ENCODE measurements around the gene OR4E1.

DNA sequence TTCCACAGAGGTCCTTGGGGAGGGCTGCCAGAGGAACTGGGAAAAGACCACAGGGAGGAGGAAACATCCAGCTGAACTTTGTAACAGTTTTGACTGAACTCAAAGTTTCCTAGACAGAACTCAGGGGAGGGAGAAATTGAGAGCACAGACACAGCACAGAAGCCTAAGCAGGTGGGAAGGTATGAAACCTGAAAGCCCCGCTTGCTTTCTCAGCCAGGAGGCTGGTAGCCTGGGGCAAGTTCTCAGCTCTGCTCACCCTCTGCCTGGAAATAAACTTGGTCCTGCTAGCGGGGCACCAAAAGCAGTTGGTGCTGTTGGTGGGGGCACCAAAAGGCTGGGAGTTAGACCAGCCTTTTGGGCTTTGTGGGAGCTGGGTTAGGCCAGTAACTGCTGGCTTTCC, 25.9 kb upstream of the OR4E1 start:
- TF ChIP-seq, protein P1, sequence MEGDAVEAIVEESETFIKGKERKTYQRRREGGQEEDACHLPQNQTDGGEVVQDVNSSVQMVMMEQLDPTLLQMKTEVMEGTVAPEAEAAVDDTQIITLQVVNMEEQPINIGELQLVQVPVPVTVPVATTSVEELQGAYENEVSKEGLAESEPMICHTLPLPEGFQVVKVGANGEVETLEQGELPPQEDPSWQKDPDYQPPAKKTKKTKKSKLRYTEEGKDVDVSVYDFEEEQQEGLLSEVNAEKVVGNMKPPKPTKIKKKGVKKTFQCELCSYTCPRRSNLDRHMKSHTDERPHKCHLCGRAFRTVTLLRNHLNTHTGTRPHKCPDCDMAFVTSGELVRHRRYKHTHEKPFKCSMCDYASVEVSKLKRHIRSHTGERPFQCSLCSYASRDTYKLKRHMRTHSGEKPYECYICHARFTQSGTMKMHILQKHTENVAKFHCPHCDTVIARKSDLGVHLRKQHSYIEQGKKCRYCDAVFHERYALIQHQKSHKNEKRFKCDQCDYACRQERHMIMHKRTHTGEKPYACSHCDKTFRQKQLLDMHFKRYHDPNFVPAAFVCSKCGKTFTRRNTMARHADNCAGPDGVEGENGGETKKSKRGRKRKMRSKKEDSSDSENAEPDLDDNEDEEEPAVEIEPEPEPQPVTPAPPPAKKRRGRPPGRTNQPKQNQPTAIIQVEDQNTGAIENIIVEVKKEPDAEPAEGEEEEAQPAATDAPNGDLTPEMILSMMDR (IDR thresholded peaks at IDR 0.05), result no peak
- no peak for TF ChIP-seq POLR2A (IDR thresholded peaks at IDR 0.05; ENCODE audit: low read depth)
- no peak for TF ChIP-seq EP300 (IDR thresholded peaks at IDR 0.05)
